Measurements from ENCODE around the gene GPR155.

GPR155 gene

DNA sequence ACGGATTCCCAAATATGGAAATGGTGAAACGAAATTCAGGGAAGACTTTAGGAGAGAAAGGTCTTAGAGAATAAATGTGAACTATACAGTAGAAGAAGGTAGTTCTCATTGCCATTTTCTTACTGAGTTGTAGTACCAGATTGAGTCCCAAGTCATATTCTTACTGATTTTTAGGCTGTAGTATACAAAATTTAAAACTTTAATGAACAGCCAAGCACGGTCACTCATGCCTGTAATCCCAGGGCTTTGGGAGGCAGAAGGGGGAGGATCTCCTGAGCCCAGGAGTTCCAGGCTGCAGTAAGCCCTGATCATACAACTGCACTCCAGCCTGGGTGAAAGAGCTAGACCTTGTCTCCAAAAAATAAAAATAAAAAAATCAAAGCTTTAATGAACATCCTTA, 89.1 kb downstream of the GPR155 start:
- no peaks in the 10 kb centered on the region for H3K9me3 ChIP-seq (ENCODE audit: control insufficient read depth, insufficient read depth, low read length)
- H3K4me2 ChIP-seq (ENCODE audit: low read length): no peak overlapping the region
- H4K20me1 ChIP-seq (ENCODE audit: control insufficient read depth, insufficient read depth, low read depth, low read length): no peaks in the 10 kb centered on the region
- TF ChIP-seq, protein P1, sequence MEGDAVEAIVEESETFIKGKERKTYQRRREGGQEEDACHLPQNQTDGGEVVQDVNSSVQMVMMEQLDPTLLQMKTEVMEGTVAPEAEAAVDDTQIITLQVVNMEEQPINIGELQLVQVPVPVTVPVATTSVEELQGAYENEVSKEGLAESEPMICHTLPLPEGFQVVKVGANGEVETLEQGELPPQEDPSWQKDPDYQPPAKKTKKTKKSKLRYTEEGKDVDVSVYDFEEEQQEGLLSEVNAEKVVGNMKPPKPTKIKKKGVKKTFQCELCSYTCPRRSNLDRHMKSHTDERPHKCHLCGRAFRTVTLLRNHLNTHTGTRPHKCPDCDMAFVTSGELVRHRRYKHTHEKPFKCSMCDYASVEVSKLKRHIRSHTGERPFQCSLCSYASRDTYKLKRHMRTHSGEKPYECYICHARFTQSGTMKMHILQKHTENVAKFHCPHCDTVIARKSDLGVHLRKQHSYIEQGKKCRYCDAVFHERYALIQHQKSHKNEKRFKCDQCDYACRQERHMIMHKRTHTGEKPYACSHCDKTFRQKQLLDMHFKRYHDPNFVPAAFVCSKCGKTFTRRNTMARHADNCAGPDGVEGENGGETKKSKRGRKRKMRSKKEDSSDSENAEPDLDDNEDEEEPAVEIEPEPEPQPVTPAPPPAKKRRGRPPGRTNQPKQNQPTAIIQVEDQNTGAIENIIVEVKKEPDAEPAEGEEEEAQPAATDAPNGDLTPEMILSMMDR (IDR thresholded peaks at IDR 0.05; ENCODE audit: low read depth, low read length, poor library complexity, severe bottlenecking): no peak
- TF ChIP-seq EZH2phosphoT487 (IDR thresholded peaks at IDR 0.05; ENCODE audit: borderline replicate concordance, low read length): no peak
- peaks cover 24% of the 10 kb centered on the region for H3K4me1 ChIP-seq (ENCODE audit: control insufficient read depth, low read length)
- H3K9me2 ChIP-seq (replicated peaks; ENCODE audit: control insufficient read depth, low read length): no peaks in the 10 kb centered on the region
- no peak overlapping the region for H3K4me3 ChIP-seq (ENCODE audit: low read length)
- no peak overlapping the region for H3K27ac ChIP-seq (ENCODE audit: low read depth, low read length)
- peaks cover 11% of the 10 kb centered on the region; the same call in 1 of the 2 replicates for H3F3A ChIP-seq (ENCODE audit: control insufficient read depth, insufficient read depth)
- H3K27me3 ChIP-seq (ENCODE audit: control insufficient read depth, low read length): no peaks in the 10 kb centered on the region
- H3K36me3 ChIP-seq (ENCODE audit: control insufficient read depth, low read length): peaks cover 9% of the 10 kb centered on the region
- H3K79me2 ChIP-seq (ENCODE audit: control insufficient read depth, low read length): peaks cover 31% of the 10 kb centered on the region

DNA sequence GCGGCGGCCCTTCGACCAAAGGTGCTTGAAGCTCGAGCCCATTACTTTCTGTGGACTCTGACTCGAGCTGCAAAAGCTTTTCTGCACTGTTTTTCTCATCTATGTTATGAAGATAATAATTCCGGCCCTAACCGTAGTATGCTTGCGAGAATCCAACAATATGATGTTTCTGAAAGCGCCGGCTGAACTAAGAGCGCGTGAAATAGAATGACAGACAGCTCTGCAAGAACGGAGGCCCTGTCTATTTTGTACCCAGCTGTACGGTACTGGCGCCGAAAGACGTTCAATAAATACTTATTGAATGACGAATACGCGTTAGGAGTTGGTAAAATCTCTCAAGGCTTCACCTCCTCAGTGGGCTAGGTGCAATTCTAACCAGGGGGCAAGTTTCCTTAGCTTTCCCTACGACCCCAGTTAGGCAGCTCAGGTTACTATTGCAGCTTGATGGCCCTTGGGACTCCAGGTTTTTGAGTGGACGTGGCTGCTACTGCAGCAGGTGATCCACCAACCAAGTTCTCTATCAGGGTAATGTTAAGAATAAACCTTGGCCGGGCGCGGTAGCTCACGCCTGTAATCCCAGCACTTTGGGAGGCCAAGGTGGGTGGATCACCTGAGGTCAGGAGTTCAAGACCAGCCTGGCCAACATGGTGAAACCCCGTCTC, 90.7 kb downstream of the GPR155 start:
- peak overlapping the region; percentile 18; the same call in 1 of the 2 replicates for H3K27ac ChIP-seq (ENCODE audit: low read depth, low read length)
- H3K4me2 ChIP-seq (ENCODE audit: low read length): peak overlapping the region; percentile 81
- TF ChIP-seq EZH2phosphoT487 (IDR thresholded peaks at IDR 0.05; ENCODE audit: borderline replicate concordance, low read length): no peak
- TF ChIP-seq, protein P1 (IDR thresholded peaks at IDR 0.05; ENCODE audit: low read depth, low read length, poor library complexity, severe bottlenecking): no peak

DNA sequence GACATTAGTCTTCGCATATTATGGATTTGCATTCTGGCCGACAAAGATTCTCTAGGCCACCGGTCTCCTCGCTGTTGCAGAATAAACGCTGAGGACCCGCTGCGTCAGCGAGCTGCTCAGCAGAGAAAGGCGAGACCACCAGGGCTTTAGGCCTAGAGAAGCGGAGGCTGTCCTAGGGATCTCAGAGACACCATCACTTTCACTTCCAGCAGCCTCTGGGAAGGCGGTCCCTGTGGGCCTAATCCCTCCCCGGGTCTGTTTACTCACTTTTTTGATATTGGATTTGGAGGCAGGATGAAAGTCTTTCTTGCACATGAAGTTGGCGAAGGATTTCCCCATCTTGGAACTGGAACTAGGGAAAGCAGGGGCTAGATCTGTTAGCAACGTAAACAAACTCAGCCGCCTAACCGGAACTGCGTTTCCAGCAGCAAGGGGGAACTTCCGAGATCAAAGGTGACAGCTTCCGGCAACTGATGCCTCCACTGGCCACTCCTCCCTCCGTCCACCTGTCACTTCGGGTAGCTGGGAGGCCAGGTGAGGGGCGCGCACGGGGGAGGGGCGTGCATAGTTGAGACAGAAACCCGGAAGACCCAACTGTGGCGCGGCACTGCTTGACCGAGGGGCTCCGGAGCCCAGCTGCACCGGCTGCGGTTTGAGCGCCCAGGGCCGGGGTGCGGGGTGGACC, 91.4 kb downstream of the GPR155 start, which contains the start of gene SCRN3:
TSS of gene SCRN3 (plus strand) at position 447 of the 685 bp plus-strand sequence. CDS start 2,554 bp downstream, outside the sequence.
- peaks cover 9% of the 10 kb centered on the region; the same call in 1 of the 2 replicates for H3F3A ChIP-seq (ENCODE audit: control insufficient read depth, insufficient read depth)
- peak within 1 kb of the TSS; percentile 81 for H3K4me2 ChIP-seq (ENCODE audit: low read length)
- H4K20me1 ChIP-seq (ENCODE audit: control insufficient read depth, insufficient read depth, low read depth, low read length): no peaks in the 10 kb centered on the region
- peaks cover 38% of the 10 kb centered on the region for H3K79me2 ChIP-seq (ENCODE audit: control insufficient read depth, low read length)
- H3K4me1 ChIP-seq (ENCODE audit: control insufficient read depth, low read length): peaks cover 24% of the 10 kb centered on the region
- no peaks in the 10 kb centered on the region for H3K27me3 ChIP-seq (ENCODE audit: control insufficient read depth, low read length)
- peak within 1 kb of the TSS; percentile 94 for H3K4me3 ChIP-seq (ENCODE audit: low read length)
- peak within 1 kb of the TSS; percentile 18; the same call in 1 of the 2 replicates for H3K27ac ChIP-seq (ENCODE audit: low read depth, low read length)
- no peaks in the 10 kb centered on the region for H3K9me2 ChIP-seq (replicated peaks; ENCODE audit: control insufficient read depth, low read length)
- H3K9me3 ChIP-seq (ENCODE audit: control insufficient read depth, insufficient read depth, low read length): no peaks in the 10 kb centered on the region
- H3K36me3 ChIP-seq (ENCODE audit: control insufficient read depth, low read length): peaks cover 6% of the 10 kb centered on the region
- no peak for TF ChIP-seq EZH2phosphoT487 (IDR thresholded peaks at IDR 0.05; ENCODE audit: borderline replicate concordance, low read length)
- TF ChIP-seq, protein P1 (IDR thresholded peaks at IDR 0.05; ENCODE audit: low read depth, low read length, poor library complexity, severe bottlenecking): no peak

More for the DNA sequence above, 90.7 kb downstream of the GPR155 start:
- H3K27me3 ChIP-seq (ENCODE audit: control insufficient read depth, low read length): no peaks in the 10 kb centered on the region
- peaks cover 9% of the 10 kb centered on the region; the same call in 1 of the 2 replicates for H3F3A ChIP-seq (ENCODE audit: control insufficient read depth, insufficient read depth)
- peaks cover 38% of the 10 kb centered on the region for H3K79me2 ChIP-seq (ENCODE audit: control insufficient read depth, low read length)
- no peaks in the 10 kb centered on the region for H3K9me2 ChIP-seq (replicated peaks; ENCODE audit: control insufficient read depth, low read length)
- no peaks in the 10 kb centered on the region for H3K9me3 ChIP-seq (ENCODE audit: control insufficient read depth, insufficient read depth, low read length)
- peak overlapping the region; percentile 94 for H3K4me3 ChIP-seq (ENCODE audit: low read length)
- H4K20me1 ChIP-seq (ENCODE audit: control insufficient read depth, insufficient read depth, low read depth, low read length): no peaks in the 10 kb centered on the region
- peaks cover 7% of the 10 kb centered on the region for H3K36me3 ChIP-seq (ENCODE audit: control insufficient read depth, low read length)
- H3K4me1 ChIP-seq (ENCODE audit: control insufficient read depth, low read length): peaks cover 24% of the 10 kb centered on the region

Measured in DOHH2 (cell line).